Measurements from ENCODE around the gene HFE. TPM values are rescaled to one million over a fixed set of nuclear protein-coding genes. Genes with fewer than 3 reads are reported as not detected.
"Not testable (repeated sequence)": the region's sequence is repeated elsewhere in the genome, so short reads cannot be mapped to it uniquely, and the experiment has no call there.

The HFE gene
- total RNA-seq, 1 donor from 2014 or later = 3.5 TPM

- DNase-seq (ENCODE audit: low read depth) = not testable (repeated sequence)
Observed at GRCh38 chr6:26058477-26059033, 28.7 kb upstream of the HFE start.

GRCh38 chr6:26059941-26060340 lies 27.3 kb upstream of the HFE start:
- no peak for DNase-seq (ENCODE audit: low read depth)

- DNase-seq (ENCODE audit: low read depth) = peak; percentile 55
Observed at GRCh38 chr6:26064619-26065257, 22.5 kb upstream of the HFE start.

GRCh38 chr6:26065952-26066380 lies 21.3 kb upstream of the HFE start:
- peak; percentile 82 for DNase-seq (ENCODE audit: low read depth)

GRCh38 chr6:26067367-26067766 lies 19.9 kb upstream of the HFE start:
- DNase-seq (ENCODE audit: low read depth) = no peak

- no peak for DNase-seq (ENCODE audit: low read depth)
Observed at GRCh38 chr6:26068036-26068435, 19.2 kb upstream of the HFE start.

GRCh38 chr6:26071135-26071534 lies 16.1 kb upstream of the HFE start:
- DNase-seq (ENCODE audit: low read depth) = no peak

GRCh38 chr6:26075063-26075717 lies 12.0 kb upstream of the HFE start:
- DNase-seq (ENCODE audit: low read depth) = no peak

- DNase-seq (ENCODE audit: low read depth) = not testable (repeated sequence)
Observed at GRCh38 chr6:26078066-26078465, 9.2 kb upstream of the HFE start.

- not testable (repeated sequence) for DNase-seq (ENCODE audit: low read depth)
Observed at GRCh38 chr6:26081096-26081495, 6.1 kb upstream of the HFE start.

GRCh38 chr6:26086211-26086610 lies 1.0 kb upstream of the HFE start:
- no peak for DNase-seq (ENCODE audit: low read depth)

GRCh38 chr6:26088344-26088743 lies 1.1 kb downstream of the HFE start:
- peak; percentile 13 for DNase-seq (ENCODE audit: low read depth)

GRCh38 chr6:26089272-26089671 lies 2.0 kb downstream of the HFE start:
- peak; percentile 18 for DNase-seq (ENCODE audit: low read depth)

GRCh38 chr6:26092443-26092842 lies 5.2 kb downstream of the HFE start:
- no peak for DNase-seq (ENCODE audit: low read depth)

- no peak for DNase-seq (ENCODE audit: low read depth)
Observed at GRCh38 chr6:26094036-26094435, 6.8 kb downstream of the HFE start.

GRCh38 chr6:26097268-26097875 lies 10.1 kb downstream of the HFE start:
- peak; percentile 68 for DNase-seq (ENCODE audit: low read depth)

GRCh38 chr6:26103141-26103769 lies 16.0 kb downstream of the HFE start:
- DNase-seq (ENCODE audit: low read depth) = no peak

GRCh38 chr6:26103770-26104456 lies 16.7 kb downstream of the HFE start:
- peak; percentile 96 for DNase-seq (ENCODE audit: low read depth)

GRCh38 chr6:26104457-26105108 lies 17.4 kb downstream of the HFE start:
- no peak for DNase-seq (ENCODE audit: low read depth)

- DNase-seq (ENCODE audit: low read depth) = no peak
Observed at GRCh38 chr6:26105109-26105730, 18.0 kb downstream of the HFE start.
